H1 (cell line): ENCODE data around the gene FAT1. TPM values are rescaled to one million over a fixed set of nuclear protein-coding genes. Genes with fewer than 3 reads are reported as not detected.

Experiments used
- BCL11A ChIP-seq, 2 experiments: IDR thresholded peaks; one replicate each; pipeline ENCODE4 v1.6.1; 2011; ENCODE audit warnings: low read depth in 2 of 2, low read length in 2 of 2, mild to moderate bottlenecking in 2 of 2
- CBX5 ChIP-seq: fragments of 300-800, 300-1000 bp; sonication (generic); IDR thresholded peaks from 2 replicates; pipeline ENCODE4 v1.7.1; 2016; ENCODE audit warnings: antibody characterized with exemption, low read length, low read depth
- CHD1 ChIP-seq: IDR thresholded peaks from 2 replicates; pipeline ENCODE4 v1.6.1; 2012; ENCODE audit warnings: low read depth, low read length, improper control_type of control experiment
- KDM1A ChIP-seq: fragments of 200-600, 300-600 bp; sonication (generic); IDR thresholded peaks from 2 replicates; pipeline ENCODE4 v1.7.1; 2016; ENCODE audit warnings: mild to moderate bottlenecking, low read length, borderline replicate concordance
- POLR2A ChIP-seq, 2 experiments: IDR thresholded peaks; 1 replicate in 1 of 2; 2 replicates in 1 of 2; pipeline ENCODE4 v1.6.1; 2011; ENCODE audit warnings: low read depth in 2 of 2, low read length in 2 of 2, mild to moderate bottlenecking in 2 of 2; ENCODE audit errors: control extremely low read depth in 1 of 2
- RXRA ChIP-seq: IDR thresholded peaks from 2 replicates; pipeline ENCODE4 v1.6.1; 2011; ENCODE audit warnings: low read depth, mild to moderate bottlenecking, low read length, moderate library complexity; ENCODE audit not compliant: insufficient read depth
- TAF1 ChIP-seq: IDR thresholded peaks from 2 replicates; pipeline ENCODE4 v1.6.1; 2011; ENCODE audit warnings: mild to moderate bottlenecking, low read depth, low read length
- TCF12 ChIP-seq: IDR thresholded peaks from 2 replicates; pipeline ENCODE4 v1.6.1; 2011; ENCODE audit warnings: low read depth, mild to moderate bottlenecking, low read length
- polyA plus RNA-seq, 7 experiments: library from polyadenylated mRNA; depleted of rRNA in 3 of 7; stranded (reverse) in 5 of 7; unstranded in 2 of 7; fragments of >200 nt in 5 of 7; fragments of 200-250 nt in 2 of 7; gene quantifications; 1 replicate in 5 of 7; 2 replicates in 1 of 7; 4 replicates in 1 of 7; pipeline versions ENCODE4 v1.2.1 to v1.2.3, GENCODE V29; 2011 to 2013; ENCODE audit warnings: missing spikeins in 2 of 7, mixed read lengths in 2 of 7
- total RNA-seq: library from RNA; stranded (reverse); fragmentation: NEBNext Ultra II Directional; extraction: Animal tissue kit (Norgen Biotek cat#: 25700); gene quantifications from 2 replicates; pipeline ENCODE4 v1.2.1, GENCODE V29; 2021
- TF ChIP-seq, protein P1 (sequence below): IDR thresholded peaks from 2 replicates; pipeline ENCODE4 v1.6.1; 2011; ENCODE audit warnings: low read length, improper control_type of control experiment

The FAT1 gene
- total and polyA plus RNA-seq, 2 of the 8 experiments (the other 6 are each of a cell fraction or from before 2014, with no cell fraction given), result 94.4 to 137 TPM

DNA sequence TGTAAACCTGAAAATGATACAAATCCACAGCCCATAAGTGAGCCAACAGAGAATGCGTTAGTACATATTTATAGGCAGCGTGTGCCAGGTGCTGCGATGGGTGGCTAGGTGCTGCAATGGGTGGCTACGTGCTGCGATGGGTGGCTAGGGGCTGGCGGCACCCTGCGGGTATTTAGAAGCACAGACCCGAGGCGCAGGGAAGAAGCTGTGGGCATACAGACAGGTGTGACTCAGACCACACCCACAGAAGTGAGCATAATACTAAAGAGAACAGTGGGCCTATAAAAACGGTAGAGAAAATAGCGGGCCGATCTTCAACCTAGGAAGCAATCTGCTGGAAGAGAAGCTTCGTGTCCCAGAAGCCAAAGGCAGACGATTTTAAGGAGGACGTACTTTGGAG is 81.1 kb downstream of the FAT1 start (continued):
- TF ChIP-seq CBX5, result no peak
- TF ChIP-seq TCF12, result no peak
- TF ChIP-seq, protein P1, sequence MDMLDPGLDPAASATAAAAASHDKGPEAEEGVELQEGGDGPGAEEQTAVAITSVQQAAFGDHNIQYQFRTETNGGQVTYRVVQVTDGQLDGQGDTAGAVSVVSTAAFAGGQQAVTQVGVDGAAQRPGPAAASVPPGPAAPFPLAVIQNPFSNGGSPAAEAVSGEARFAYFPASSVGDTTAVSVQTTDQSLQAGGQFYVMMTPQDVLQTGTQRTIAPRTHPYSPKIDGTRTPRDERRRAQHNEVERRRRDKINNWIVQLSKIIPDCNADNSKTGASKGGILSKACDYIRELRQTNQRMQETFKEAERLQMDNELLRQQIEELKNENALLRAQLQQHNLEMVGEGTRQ, result no peak
- no peak for TF ChIP-seq POLR2A (IDR thresholded peaks at IDR 0.05; ENCODE audit: control extremely low read depth in 1 of 2, low read depth in 2 of 2, low read length in 2 of 2)
- TF ChIP-seq KDM1A, result no peak
- TF ChIP-seq TAF1, result no peak
- no peak for TF ChIP-seq BCL11A (IDR thresholded peaks at IDR 0.05; ENCODE audit: low read depth in 2 of 2, low read length in 2 of 2)
- no peak for TF ChIP-seq CHD1
- TF ChIP-seq RXRA, result no peak
